Measurements from ENCODE around the gene LRRC38. TPM values are rescaled to one million over a fixed set of nuclear protein-coding genes. Genes with fewer than 3 reads are reported as not detected.

LRRC38 gene
- total and polyA plus RNA-seq, 2 of the 13 experiments (the other 11 are each of a cell fraction or from before 2014, with no cell fraction given) = not detected

DNA sequence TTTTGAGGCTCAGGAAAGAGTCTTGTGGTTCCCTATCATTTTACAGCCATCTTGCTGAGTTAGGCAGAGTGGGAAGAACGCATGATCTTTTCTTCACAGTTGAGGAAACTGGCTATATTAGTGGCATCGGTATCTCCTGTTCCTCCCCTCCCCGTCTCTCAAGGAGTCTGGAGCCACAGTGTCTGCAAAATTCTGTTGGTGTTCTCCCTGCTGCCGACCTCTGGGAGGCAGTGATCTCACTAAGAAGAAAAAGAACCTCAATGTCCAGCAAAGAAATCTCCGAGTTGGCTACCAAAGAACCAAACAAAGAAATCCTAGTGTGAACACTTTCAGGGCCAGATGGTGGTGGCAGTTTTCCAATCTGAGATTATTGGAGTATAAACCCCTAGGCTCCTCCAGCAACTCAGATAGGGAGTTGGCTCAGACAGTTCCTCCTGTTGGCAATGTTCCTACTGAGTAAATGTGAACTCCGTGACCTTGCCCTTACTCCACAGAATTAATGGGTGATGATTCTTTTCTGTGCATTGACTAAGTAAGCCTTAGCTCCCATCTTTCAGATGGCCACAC lies 62.3 kb downstream of the LRRC38 start (continued):
- no peak for TF ChIP-seq FOXP1 (IDR thresholded peaks at IDR 0.05)
- no peak for TF ChIP-seq FOXP1 (CRISPR knock-in tag; IDR thresholded peaks at IDR 0.05)
- TF ChIP-seq ZBTB38 (CRISPR knock-in tag; IDR thresholded peaks at IDR 0.05) = no peak
- no peak for TF ChIP-seq SMYD3 (CRISPR knock-in tag; IDR thresholded peaks at IDR 0.05)

DNA sequence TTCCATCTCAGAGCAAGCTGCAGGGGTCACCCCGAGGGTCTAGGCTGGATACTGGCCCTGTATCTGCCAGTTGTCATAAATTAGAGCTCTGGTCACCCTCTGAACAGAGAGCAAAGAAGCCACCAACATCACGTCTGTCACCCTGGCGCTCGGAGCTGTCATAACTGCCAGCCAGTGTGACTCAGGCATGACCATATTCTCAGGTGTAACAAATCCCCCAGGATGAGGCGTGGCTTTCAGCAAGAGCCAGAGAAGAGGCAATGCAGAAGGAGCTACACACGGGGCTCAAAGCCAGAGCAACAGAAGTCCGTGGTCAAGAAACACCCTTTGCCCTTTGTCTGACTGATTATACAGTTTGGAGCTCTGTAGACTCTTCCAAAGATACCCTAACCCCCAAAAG lies 63.6 kb downstream of the LRRC38 start:
- Histone ChIP-seq H3K4me2 (ENCODE audit: low read depth, low read length) (no peak overlapping the region), H3K36me3 (replicated peaks in 1 of 2; ENCODE audit: control insufficient read depth in 1 of 2, insufficient read depth in 2 of 2, low read length in 2 of 2) (no peaks in the 10 kb centered on the region), H3K27me3 (ENCODE audit: control insufficient read depth in 1 of 2, insufficient read depth in 2 of 2, low read length in 2 of 2) (no peaks in the 10 kb centered on the region), H3K9ac (ENCODE audit: insufficient read depth, low read depth, low read length) (no peak overlapping the region), H2AFZ (ENCODE audit: low read length) (no peak overlapping the region), H3K79me2 (ENCODE audit: insufficient read depth, low read length) (no peaks in the 10 kb centered on the region), H3K4me1 (ENCODE audit: insufficient read depth, low read length) (no peaks in the 10 kb centered on the region), H3K4me3 (replicated peaks in 1 of 3; ENCODE audit: insufficient read depth in 1 of 3, low read depth in 2 of 3, low read length in 3 of 3) (no peak overlapping the region), H3K9me3 (ENCODE audit: low read length) (no peaks in the 10 kb centered on the region), H4K20me1 (ENCODE audit: insufficient read depth, low read length) (no peaks in the 10 kb centered on the region), H3K27ac (ENCODE audit: extremely low read length, insufficient read depth, low read length) (no peak overlapping the region)
- ATAC-seq (no peak), DNase-seq (ENCODE audit: low spot score) (no peak), FAIRE-seq (no peak)
- no TSS peak for BruUV-seq (replicated peaks)
- ChIA-PET CTCF (ENCODE audit: low intra/inter-chr PET ratio, low total read pairs) (no interaction called here), POLR2A (no interaction called here)
- WGBS (ENCODE audit: low lambda C conversion rate) = 5% methylated on average over 7 of the region's 7 CpGs
- intact Hi-C loops (cut with micrococcal nuclease; ENCODE audit: unreplicated experiment) = no loop called here
- TF ChIP-seq ZNF567 (CRISPR knock-in tag; IDR thresholded peaks at IDR 0.05; ENCODE audit: borderline replicate concordance) (no peak), HIVEP1 (CRISPR knock-in tag; IDR thresholded peaks at IDR 0.05) (no peak), ZNF431 (CRISPR knock-in tag; IDR thresholded peaks at IDR 0.05; ENCODE audit: borderline replicate concordance, low read depth) (no peak), SMC3 (IDR thresholded peaks at IDR 0.05; ENCODE audit: low read length) (no peak), SMAD9 (CRISPR knock-in tag; IDR thresholded peaks at IDR 0.05) (no peak), SPEN (CRISPR knock-in tag; IDR thresholded peaks at IDR 0.05; ENCODE audit: low read depth) (no peak), ZBTB7B (CRISPR knock-in tag; IDR thresholded peaks at IDR 0.05) (no peak), SP1 (IDR thresholded peaks at IDR 0.05) (no peak), SP1 (CRISPR knock-in tag; IDR thresholded peaks at IDR 0.05) (no peak), JARID2 (CRISPR knock-in tag; IDR thresholded peaks at IDR 0.05; ENCODE audit: insufficient replicate concordance) (no peak), FOXC1 (CRISPR knock-in tag; IDR thresholded peaks at IDR 0.05; ENCODE audit: borderline replicate concordance) (no peak)
- in situ Hi-C loops (cut with HindIII; ENCODE audit: extremely low pct_ligation_motif_present, low pct_unique_long_range_greater_than_20kb) = no loop called here

Data from HepG2 (cell line).